K562 (cell line): ENCODE data around the gene FAM78A. TPM values are rescaled to one million over a fixed set of nuclear protein-coding genes. Genes with fewer than 3 reads are reported as not detected.

ENCODE experiments used
- BCOR ChIP-seq: fragments of 450-650 bp; IDR thresholded peaks from 2 replicates; pipeline ENCODE4 v1.6.1; 2016
- BRD9 ChIP-seq: fragments of 450-650 bp; IDR thresholded peaks from 2 replicates; pipeline ENCODE4 v1.6.1; 2018; ENCODE audit warnings: low read depth; ENCODE audit not compliant: partially characterized antibody
- DMBX1 ChIP-seq: fragments of 250-450 bp; sonication (Bioruptor Pico); IDR thresholded peaks from 2 replicates; pipeline ENCODE4 v1.8.0; 2022; ENCODE audit warnings: inconsistent platforms, mild to moderate bottlenecking, moderate library complexity, borderline replicate concordance
- GATAD2B ChIP-seq: fragments of 450-650 bp; IDR thresholded peaks from 2 replicates; pipeline ENCODE4 v1.6.1; 2017; ENCODE audit warnings: mild to moderate bottlenecking, borderline replicate concordance
- HDAC2 ChIP-seq: fragments of 450-650 bp; IDR thresholded peaks from 2 replicates; pipeline ENCODE4 v1.6.1; 2016; ENCODE audit warnings: mild to moderate bottlenecking
- HMG20B ChIP-seq: fragments of 250-450 bp; sonication (Bioruptor Pico); IDR thresholded peaks from 2 replicates; pipeline ENCODE4 v1.5.0; 2021; ENCODE audit warnings: mild to moderate bottlenecking
- MGA ChIP-seq: fragments of 450-650 bp; IDR thresholded peaks from 2 replicates; pipeline ENCODE4 v1.6.1; 2016; ENCODE audit warnings: mild to moderate bottlenecking, moderate library complexity
- RCOR1 ChIP-seq, 2 experiments: IDR thresholded peaks; 2 replicates each; pipeline ENCODE4 v1.6.1; 2012; ENCODE audit warnings: low read depth in 2 of 2, low read length in 2 of 2, borderline replicate concordance in 1 of 2, improper control_type of control experiment in 1 of 2
- SMARCA5 ChIP-seq: fragments of 450-650 bp; IDR thresholded peaks from 2 replicates; pipeline ENCODE4 v1.6.1; 2016
- SRF ChIP-seq, 2 experiments: fragments of 250-450, 450-650 bp in 1 of 2; sonication (Bioruptor Pico) in 1 of 2; sonication (generic) in 1 of 2; formaldehyde crosslinking; IDR thresholded peaks; 2 replicates each; pipeline versions ENCODE4 v1.5.0 to v1.5.1; 2020 to 2022; ENCODE audit warnings: mild to moderate bottlenecking in 1 of 2, missing genetic modification reagents in 1 of 2
- THAP7 ChIP-seq: fragments of 250-450 bp; sonication (Bioruptor Pico); IDR thresholded peaks from 2 replicates; pipeline ENCODE4 v1.5.0; 2021
- ZNF3 ChIP-seq: fragments of 250-450 bp; sonication (Bioruptor Pico); IDR thresholded peaks from 2 replicates; pipeline ENCODE4 v1.5.0; 2021; ENCODE audit warnings: mild to moderate bottlenecking, moderate library complexity
- ZNF695 ChIP-seq: fragments of 450-650 bp; formaldehyde crosslinking; IDR thresholded peaks from 2 replicates; pipeline ENCODE4 v1.4.0; 2020; ENCODE audit warnings: mild to moderate bottlenecking, moderate library complexity
- polyA plus RNA-seq, 8 experiments: library from polyadenylated mRNA; depleted of rRNA in 4 of 8; stranded (reverse) in 5 of 8; unstranded in 3 of 8; fragments of >200 nt; fragmentation: Nextera tagmentation in 2 of 8; fragmentation: Illumina TruSeq in 1 of 8; extraction: Ambion mirVana in 2 of 8; extraction: Trizol in 1 of 8; gene quantifications; 2 replicates each; pipeline versions ENCODE4 v1.2.1 to v1.2.3, GENCODE V29; 2011 to 2014; ENCODE audit warnings: inconsistent platforms in 1 of 8, missing spikeins in 1 of 8
- total RNA-seq, 7 experiments: library from RNA; depleted of rRNA in 6 of 7; stranded (reverse); fragments of >200 nt in 6 of 7; fragmentation: Illumina TruSeq in 2 of 7; extraction: Trizol in 2 of 7; gene quantifications; 2 replicates each; pipeline versions ENCODE4 v1.2.1 to v1.2.3, GENCODE V29; 2011 to 2021; ENCODE audit warnings: low replicate concordance in 1 of 7

FAM78A gene
- total and polyA plus RNA-seq, 9 of the 15 experiments (the other 6 are each of a cell fraction or from before 2014, with no cell fraction given), result 0.56 to 103 (median 55.2) TPM

- TF ChIP-seq MGA (no peak), BCOR (peak; percentile 75; the same call in 1 of the 2 replicates), ZNF3 (CRISPR knock-in tag) (no peak), HDAC2 (peak; percentile 30; the same call in 1 of the 2 replicates), THAP7 (CRISPR knock-in tag) (no peak), RCOR1 (IDR thresholded peaks at IDR 0.05; ENCODE audit: borderline replicate concordance in 1 of 2, low read depth in 2 of 2, low read length in 2 of 2) (no peak), DMBX1 (no peak), HMG20B (CRISPR knock-in tag) (no peak), SMARCA5 (peak; percentile 75; the same call in 1 of the 2 replicates), ZNF695 (CRISPR knock-in tag) (no peak), GATAD2B (no peak), BRD9 (no peak), SRF (CRISPR knock-in tag; IDR thresholded peaks at IDR 0.05) (no peak)
- TF ChIP-seq, all 486 proteins: peak for 10
These were observed 30.2 kb upstream of the FAM78A start (continued) for GRCh38 chr9:131306397-131307004.
